ENCODE measurements around the gene ALK.

ALK gene

GRCh38 chr2:29448096-29448688 lies 473.2 kb downstream of the ALK start:
- Histone ChIP-seq H3K36me3 (ENCODE audit: insufficient read depth, low read length) (no peaks in the 10 kb centered on the region), H3K4me1 (ENCODE audit: insufficient read depth, low read length) (peaks cover 13% of the 10 kb centered on the region), H3K9ac (ENCODE audit: low read depth, low read length) (no peak overlapping the region), H3K9me3 (ENCODE audit: control insufficient read depth, insufficient read depth, low read length) (no peaks in the 10 kb centered on the region)

GRCh38 chr2:29447513-29447912 lies 473.9 kb downstream of the ALK start:
- Histone ChIP-seq H3K36me3 (ENCODE audit: insufficient read depth, low read length) (no peaks in the 10 kb centered on the region), H3K9ac (ENCODE audit: low read depth, low read length) (no peak overlapping the region), H3K9me3 (ENCODE audit: control insufficient read depth, insufficient read depth, low read length) (no peaks in the 10 kb centered on the region), H3K4me1 (ENCODE audit: insufficient read depth, low read length) (peaks cover 13% of the 10 kb centered on the region)

GRCh38 chr2:29446847-29447246 lies 474.5 kb downstream of the ALK start:
- peaks cover 13% of the 10 kb centered on the region for H3K4me1 ChIP-seq (ENCODE audit: insufficient read depth, low read length)
- H3K9me3 ChIP-seq (ENCODE audit: control insufficient read depth, insufficient read depth, low read length): no peaks in the 10 kb centered on the region
- H3K9ac ChIP-seq (ENCODE audit: low read depth, low read length): no peak overlapping the region
- no peaks in the 10 kb centered on the region for H3K36me3 ChIP-seq (ENCODE audit: insufficient read depth, low read length)

- Histone ChIP-seq H3K9ac (ENCODE audit: low read depth, low read length) (no peak overlapping the region), H3K36me3 (ENCODE audit: insufficient read depth, low read length) (no peaks in the 10 kb centered on the region), H3K9me3 (ENCODE audit: control insufficient read depth, insufficient read depth, low read length) (no peaks in the 10 kb centered on the region), H3K4me1 (ENCODE audit: insufficient read depth, low read length) (peaks cover 13% of the 10 kb centered on the region)
These were observed 477.2 kb downstream of the ALK start for GRCh38 chr2:29444150-29444549.

- H3K4me1 ChIP-seq (ENCODE audit: insufficient read depth, low read length): peaks cover 13% of the 10 kb centered on the region
- H3K36me3 ChIP-seq (ENCODE audit: insufficient read depth, low read length): no peaks in the 10 kb centered on the region
- H3K9me3 ChIP-seq (ENCODE audit: control insufficient read depth, insufficient read depth, low read length): no peaks in the 10 kb centered on the region
- no peak overlapping the region for H3K9ac ChIP-seq (ENCODE audit: low read depth, low read length)
These were observed 477.8 kb downstream of the ALK start for GRCh38 chr2:29443627-29444026.

GRCh38 chr2:29443151-29443550 lies 478.2 kb downstream of the ALK start:
- Histone ChIP-seq H3K4me1 (ENCODE audit: insufficient read depth, low read length) (peaks cover 13% of the 10 kb centered on the region), H3K9ac (ENCODE audit: low read depth, low read length) (no peak overlapping the region), H3K36me3 (ENCODE audit: insufficient read depth, low read length) (no peaks in the 10 kb centered on the region), H3K9me3 (ENCODE audit: control insufficient read depth, insufficient read depth, low read length) (no peaks in the 10 kb centered on the region)

- no peaks in the 10 kb centered on the region for H3K36me3 ChIP-seq (ENCODE audit: insufficient read depth, low read length)
- peaks cover 10% of the 10 kb centered on the region for H3K4me1 ChIP-seq (ENCODE audit: insufficient read depth, low read length)
- H3K9me3 ChIP-seq (ENCODE audit: control insufficient read depth, insufficient read depth, low read length): no peaks in the 10 kb centered on the region
- no peak overlapping the region for H3K9ac ChIP-seq (ENCODE audit: low read depth, low read length)
These were observed 480.3 kb downstream of the ALK start for GRCh38 chr2:29440921-29441623.

GRCh38 chr2:29433920-29434319 lies 487.5 kb downstream of the ALK start:
- H3K4me1 ChIP-seq (ENCODE audit: insufficient read depth, low read length): no peaks in the 10 kb centered on the region

GRCh38 chr2:29433128-29433527 lies 488.3 kb downstream of the ALK start:
- H3K4me1 ChIP-seq (ENCODE audit: insufficient read depth, low read length): no peaks in the 10 kb centered on the region
- no peak overlapping the region for H3K9ac ChIP-seq (ENCODE audit: low read depth, low read length)
- no peaks in the 10 kb centered on the region for H3K9me3 ChIP-seq (ENCODE audit: control insufficient read depth, insufficient read depth, low read length)
- no peaks in the 10 kb centered on the region for H3K36me3 ChIP-seq (ENCODE audit: insufficient read depth, low read length)

More at GRCh38 chr2:29433920-29434319, 487.5 kb downstream of the ALK start:
- H3K9me3 ChIP-seq (ENCODE audit: control insufficient read depth, insufficient read depth, low read length): no peaks in the 10 kb centered on the region
- H3K36me3 ChIP-seq (ENCODE audit: insufficient read depth, low read length): no peaks in the 10 kb centered on the region
- H3K9ac ChIP-seq (ENCODE audit: low read depth, low read length): no peak overlapping the region

GRCh38 chr2:29431485-29431884 lies 489.9 kb downstream of the ALK start:
- no peaks in the 10 kb centered on the region for H3K36me3 ChIP-seq (ENCODE audit: insufficient read depth, low read length)
- no peak overlapping the region for H3K9ac ChIP-seq (ENCODE audit: low read depth, low read length)
- no peaks in the 10 kb centered on the region for H3K9me3 ChIP-seq (ENCODE audit: control insufficient read depth, insufficient read depth, low read length)
- no peaks in the 10 kb centered on the region for H3K4me1 ChIP-seq (ENCODE audit: insufficient read depth, low read length)

DNA sequence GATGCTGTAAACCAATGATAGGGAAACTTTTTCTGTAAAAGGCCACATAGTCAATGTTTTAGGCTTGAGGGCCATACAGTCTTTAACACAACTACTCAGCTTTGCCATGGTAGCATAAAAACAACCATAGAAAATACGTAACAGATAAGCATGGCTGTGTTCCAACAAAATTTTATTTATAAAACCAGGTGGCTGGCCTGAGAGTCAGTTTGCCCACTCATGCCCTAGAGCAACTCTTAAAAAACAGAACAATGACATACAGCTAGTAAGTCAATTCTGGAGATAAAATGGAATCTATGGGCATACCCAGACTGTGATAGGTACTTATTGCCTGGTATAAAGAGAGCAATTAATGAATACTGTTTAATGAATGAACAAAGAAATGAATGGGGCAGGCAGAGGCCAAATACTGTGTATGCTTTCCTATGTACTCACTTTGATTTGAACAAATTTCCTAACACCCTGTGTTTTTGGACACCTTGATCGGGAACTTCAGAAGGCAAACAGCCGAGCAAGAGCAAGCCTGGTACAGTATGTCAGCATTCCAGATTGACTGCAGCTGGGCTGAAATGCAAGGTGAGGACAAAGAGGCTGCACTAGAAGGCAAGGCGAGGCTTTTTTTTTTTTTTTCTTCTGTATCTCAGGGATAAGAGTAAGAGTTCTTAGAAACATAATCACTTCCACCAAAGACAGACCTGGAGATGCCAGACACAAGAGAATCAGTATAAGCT lies 490.8 kb downstream of the ALK start:
- Histone ChIP-seq H3K36me3 (ENCODE audit: insufficient read depth, low read length) (no peaks in the 10 kb centered on the region), H3K9ac (ENCODE audit: low read depth, low read length) (no peak overlapping the region), H3K9me3 (ENCODE audit: control insufficient read depth, insufficient read depth, low read length) (no peaks in the 10 kb centered on the region), H3K4me1 (ENCODE audit: insufficient read depth, low read length) (no peaks in the 10 kb centered on the region)

- Histone ChIP-seq H3K4me1 (ENCODE audit: insufficient read depth, low read length) (no peaks in the 10 kb centered on the region), H3K9me3 (ENCODE audit: control insufficient read depth, insufficient read depth, low read length) (no peaks in the 10 kb centered on the region), H3K9ac (ENCODE audit: low read depth, low read length) (no peak overlapping the region), H3K36me3 (ENCODE audit: insufficient read depth, low read length) (no peaks in the 10 kb centered on the region)
These were observed 495.0 kb downstream of the ALK start for GRCh38 chr2:29426354-29426753.

GRCh38 chr2:29425866-29426265 lies 495.5 kb downstream of the ALK start:
- no peaks in the 10 kb centered on the region for H3K9me3 ChIP-seq (ENCODE audit: control insufficient read depth, insufficient read depth, low read length)
- H3K36me3 ChIP-seq (ENCODE audit: insufficient read depth, low read length): no peaks in the 10 kb centered on the region

GRCh38 chr2:29423061-29423666 lies 498.2 kb downstream of the ALK start:
- Histone ChIP-seq H3K9me3 (ENCODE audit: control insufficient read depth, insufficient read depth, low read length) (no peaks in the 10 kb centered on the region), H3K9ac (ENCODE audit: low read depth, low read length) (no peak overlapping the region)

More at GRCh38 chr2:29425866-29426265, 495.5 kb downstream of the ALK start:
- Histone ChIP-seq H3K4me1 (ENCODE audit: insufficient read depth, low read length) (no peaks in the 10 kb centered on the region), H3K9ac (ENCODE audit: low read depth, low read length) (no peak overlapping the region)

More at GRCh38 chr2:29423061-29423666, 498.2 kb downstream of the ALK start:
- H3K36me3 ChIP-seq (ENCODE audit: insufficient read depth, low read length): no peaks in the 10 kb centered on the region
- no peaks in the 10 kb centered on the region for H3K4me1 ChIP-seq (ENCODE audit: insufficient read depth, low read length)
